Measurements from ENCODE around the gene KAZN.

Gene KAZN

GRCh38 chr1:14583788-14584187, 14.7 kb upstream of the KAZN start:
- TF ChIP-seq CTCF (IDR thresholded peaks at IDR 0.05; ENCODE audit: insufficient read depth, missing control alignments) = no peak
- DNase-seq (ENCODE audit: insufficient read length, low spot score) (no peak), FAIRE-seq (no peak)

- FAIRE-seq (no peak), DNase-seq (ENCODE audit: insufficient read length, low spot score) (no peak)
- no peak for TF ChIP-seq CTCF (IDR thresholded peaks at IDR 0.05; ENCODE audit: insufficient read depth, missing control alignments)
Measured at GRCh38 chr1:14585728-14586127, 12.8 kb upstream of the KAZN start.

GRCh38 chr1:14590411-14591180, 7.9 kb upstream of the KAZN start:
- TF ChIP-seq CTCF (IDR thresholded peaks at IDR 0.05; ENCODE audit: insufficient read depth, missing control alignments) = no peak
- no peak for FAIRE-seq
- DNase-seq (ENCODE audit: insufficient read length, low spot score) = no peak

DNA sequence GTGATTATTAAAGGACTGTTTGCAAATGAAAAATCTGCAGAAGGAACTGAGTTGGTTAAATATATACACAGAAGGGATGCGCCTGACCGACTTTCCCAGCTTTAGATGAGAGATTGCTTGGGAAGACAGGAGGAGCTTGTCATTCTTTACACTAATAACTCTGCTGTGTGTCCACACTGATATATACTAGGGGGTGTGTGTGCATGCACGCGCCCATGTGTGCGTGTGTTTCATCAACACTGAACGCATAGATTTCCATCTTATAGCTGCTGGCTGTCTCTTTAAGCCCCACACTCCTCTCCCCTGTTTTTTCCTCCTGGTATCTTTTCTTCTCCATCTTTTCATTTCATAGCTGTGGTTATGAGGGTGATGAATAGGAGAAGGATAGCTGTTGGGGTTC, 6.9 kb upstream of the KAZN start:
- no peak for FAIRE-seq
- no peak for DNase-seq (ENCODE audit: insufficient read length, low spot score)
- no peak for TF ChIP-seq CTCF (IDR thresholded peaks at IDR 0.05; ENCODE audit: insufficient read depth, missing control alignments)

DNA sequence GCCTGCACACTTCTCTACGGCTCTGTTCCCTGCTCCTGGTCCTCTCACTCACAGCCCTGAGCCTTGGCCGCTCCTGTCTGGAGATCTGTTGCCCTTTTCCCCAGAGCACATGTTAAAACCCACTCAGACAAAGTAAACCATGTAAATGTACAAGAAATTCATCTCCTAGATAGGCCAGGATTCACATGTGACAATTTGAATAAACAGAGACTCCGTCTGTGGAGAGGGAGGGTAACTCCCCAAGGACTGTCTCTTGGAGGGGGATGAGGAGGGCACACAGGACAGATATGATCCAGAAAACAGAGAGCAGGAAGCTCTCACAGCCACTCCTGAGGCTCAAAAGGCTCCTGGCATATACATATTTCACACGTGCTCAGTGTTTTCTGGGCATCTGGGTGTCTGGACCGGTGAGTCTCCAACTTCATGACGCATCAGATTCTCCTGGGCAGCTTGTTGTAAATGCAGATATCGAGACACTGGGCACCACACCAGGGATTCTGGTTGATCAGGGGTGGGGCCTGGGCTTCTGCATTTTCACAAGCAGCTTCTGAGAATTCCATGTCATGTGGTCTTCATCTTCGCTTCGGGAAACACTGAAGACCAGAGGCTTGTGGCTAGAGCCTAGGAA, 6.4 kb upstream of the KAZN start:
- DNase-seq (ENCODE audit: insufficient read length, low spot score) (no peak), FAIRE-seq (no peak)

DNA sequence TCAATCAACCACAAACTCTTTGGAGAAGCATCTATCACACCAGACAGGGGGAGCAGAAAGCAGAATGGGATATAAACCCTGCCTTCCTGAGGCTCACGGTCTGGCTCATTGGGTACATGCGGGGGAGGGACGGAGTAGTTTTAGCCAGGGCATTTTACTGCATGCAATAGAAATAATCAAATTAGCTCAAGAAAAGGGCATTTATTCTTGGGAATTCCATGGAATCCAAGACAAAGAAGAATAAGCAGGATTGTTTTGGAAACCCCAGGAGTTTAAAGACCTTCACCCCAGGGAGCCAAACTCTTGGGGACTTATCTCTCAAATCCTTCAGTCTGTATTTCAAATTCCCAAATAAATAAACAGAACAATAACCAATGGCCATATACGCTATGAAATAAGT, 5.2 kb upstream of the KAZN start:
- DNase-seq (ENCODE audit: insufficient read length, low spot score) = no peak
- FAIRE-seq = no peak
- no peak for TF ChIP-seq CTCF (IDR thresholded peaks at IDR 0.05; ENCODE audit: insufficient read depth, missing control alignments)

More for the DNA sequence above, 6.4 kb upstream of the KAZN start:
- TF ChIP-seq CTCF (IDR thresholded peaks at IDR 0.05; ENCODE audit: insufficient read depth, missing control alignments) = no peak

DNA sequence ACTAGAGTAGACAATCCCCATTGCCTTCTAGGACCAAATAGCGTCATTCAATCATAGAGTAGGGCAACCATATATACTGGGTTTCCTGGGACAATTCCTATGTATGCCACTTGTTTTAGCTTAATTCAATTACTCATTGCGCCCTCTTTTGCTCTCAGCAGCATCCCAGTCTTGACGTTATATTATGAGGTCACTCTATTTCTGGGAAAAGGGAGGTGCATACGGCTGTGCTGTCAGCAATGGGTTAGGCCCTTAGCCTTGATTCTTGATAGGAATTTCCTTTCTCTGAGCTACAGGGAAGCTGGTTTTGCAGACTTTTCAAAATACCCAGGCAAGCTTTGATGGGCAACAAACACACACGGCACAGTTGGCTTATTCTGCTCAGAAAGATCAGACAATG, 4.4 kb upstream of the KAZN start:
- TF ChIP-seq CTCF (IDR thresholded peaks at IDR 0.05; ENCODE audit: insufficient read depth, missing control alignments) = no peak
- DNase-seq (ENCODE audit: insufficient read length, low spot score) (no peak), FAIRE-seq (no peak)
